Stomach smooth muscle (tissue), 2 donors: ENCODE data around the gene SYNDIG1L.

ENCODE experiments used
- H3K27ac ChIP-seq: one replicate; pipeline ENCODE4 v1.7.0; 2013; ENCODE audit warnings: mild to moderate bottlenecking, low read length, inconsistent platforms
- H3K27me3 ChIP-seq, 2 donors: one replicate each; pipeline ENCODE4 v1.7.0; 2013; ENCODE audit warnings: low read length in 2 of 2; ENCODE audit not compliant: insufficient read depth in 2 of 2, control insufficient read depth in 1 of 2
- H3K36me3 ChIP-seq, 2 donors: one replicate each; pipeline ENCODE4 v1.7.0; 2013; ENCODE audit warnings: low read length in 2 of 2; ENCODE audit not compliant: control insufficient read depth in 2 of 2, insufficient read depth in 2 of 2
- H3K4me1 ChIP-seq: one replicate; pipeline ENCODE4 v1.7.0; 2013; ENCODE audit warnings: low read length; ENCODE audit not compliant: control insufficient read depth, insufficient read depth
- H3K4me3 ChIP-seq, 2 donors: one replicate each; pipeline ENCODE4 v1.7.0; 2013; ENCODE audit warnings: low read length in 2 of 2
- H3K9ac ChIP-seq, 2 donors: one replicate each; pipeline ENCODE4 v1.7.0; 2013; ENCODE audit warnings: low read length in 2 of 2, mild to moderate bottlenecking in 1 of 2
- H3K9me3 ChIP-seq, 2 donors: one replicate each; pipeline ENCODE4 v1.7.0; 2013; ENCODE audit warnings: low read length in 2 of 2; ENCODE audit not compliant: control insufficient read depth in 2 of 2
- donor health status: healthy.
- donor health status: Pancreatic carcinoma.

SYNDIG1L gene

GRCh38 chr14:74429991-74430390 lies 4.0 kb upstream of the SYNDIG1L start:
- no peaks in the 10 kb centered on the region for H3K9me3 ChIP-seq

GRCh38 chr14:74429221-74429691 lies 3.2 kb upstream of the SYNDIG1L start:
- Histone ChIP-seq H3K9me3 (no peaks in the 10 kb centered on the region), H3K4me1 (peaks cover 2% of the 10 kb centered on the region), H3K9ac (no peak overlapping the region), H3K4me3 (no peak overlapping the region), H3K36me3 (no peaks in the 10 kb centered on the region), H3K27ac (no peak overlapping the region), H3K27me3 (peaks cover 10 to 19% of the 10 kb centered on the region in 2 donors)

More at GRCh38 chr14:74429991-74430390, 4.0 kb upstream of the SYNDIG1L start:
- no peaks in the 10 kb centered on the region for H3K36me3 ChIP-seq
- no peak overlapping the region for H3K27ac ChIP-seq
- H3K4me3 ChIP-seq = no peak overlapping the region
- peaks cover 7 to 13% of the 10 kb centered on the region in 2 donors for H3K27me3 ChIP-seq
- peaks cover 2% of the 10 kb centered on the region for H3K4me1 ChIP-seq
- H3K9ac ChIP-seq = no peak overlapping the region

DNA sequence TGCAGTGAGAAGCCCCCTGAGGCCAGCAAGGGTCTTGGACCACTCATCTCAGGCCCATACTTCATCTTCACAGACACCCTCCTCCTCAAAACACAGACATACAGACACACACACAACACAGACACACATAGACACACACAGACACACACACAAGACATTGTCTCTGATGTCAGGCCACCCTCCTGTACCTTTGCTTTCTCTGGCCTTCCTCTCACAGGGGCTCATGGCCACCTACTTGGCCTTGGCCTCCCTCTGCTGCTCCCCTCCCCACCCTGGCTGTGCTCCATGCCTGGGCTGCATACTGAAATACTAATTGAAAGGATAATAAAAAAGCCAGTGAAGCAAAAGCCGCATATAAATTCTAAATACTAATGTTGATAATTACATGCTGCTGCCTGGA lies 1.6 kb upstream of the SYNDIG1L start:
- Histone ChIP-seq H3K9me3 (no peaks in the 10 kb centered on the region), H3K4me3 (no peak overlapping the region), H3K27me3 (peaks cover 12 to 19% of the 10 kb centered on the region in 2 donors), H3K27ac (no peak overlapping the region), H3K4me1 (peaks cover 2% of the 10 kb centered on the region), H3K9ac (no peak overlapping the region), H3K36me3 (no peaks in the 10 kb centered on the region)

DNA sequence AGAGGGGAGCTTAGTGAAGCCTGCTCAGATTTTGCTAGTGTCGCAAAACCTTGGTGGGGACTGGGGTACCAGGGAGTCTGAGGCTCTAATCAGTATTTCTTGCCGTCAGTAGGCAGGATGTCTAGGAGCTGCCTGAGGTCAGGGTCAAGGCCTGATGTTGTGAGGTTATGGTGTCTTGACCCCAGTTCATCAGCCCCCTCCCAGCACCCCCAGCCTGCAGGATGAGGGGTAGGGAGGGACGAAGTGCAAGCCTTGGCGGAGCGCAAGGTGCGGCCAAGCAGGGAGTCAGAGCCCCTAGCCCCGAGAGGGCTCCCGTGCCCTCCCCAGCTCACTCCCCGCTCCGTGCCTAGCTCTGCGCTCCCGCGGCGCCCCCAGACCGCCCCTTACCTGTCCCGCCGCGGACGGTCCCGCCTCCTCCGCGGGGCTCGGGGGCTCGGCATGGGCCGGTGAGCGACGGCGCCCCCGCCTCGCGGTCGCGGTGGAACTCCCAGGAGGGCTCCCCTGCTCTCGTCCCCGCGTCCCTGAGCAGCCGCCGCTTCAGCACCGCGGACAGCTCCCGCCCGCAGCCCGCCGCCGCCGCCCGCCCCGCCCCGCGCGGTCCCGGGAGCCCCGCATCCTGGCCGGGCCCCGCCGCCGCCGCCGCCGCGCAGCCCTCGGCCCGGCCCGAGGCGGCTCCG lies 347 bp downstream of the SYNDIG1L start:
- Histone ChIP-seq H3K27ac (no peak overlapping the region), H3K27me3 (peaks cover 16 to 19% of the 10 kb centered on the region in 2 donors), H3K4me3 (no peak overlapping the region), H3K9ac (no peak overlapping the region), H3K36me3 (no peaks in the 10 kb centered on the region), H3K4me1 (peaks cover 2% of the 10 kb centered on the region), H3K9me3 (no peaks in the 10 kb centered on the region)

DNA sequence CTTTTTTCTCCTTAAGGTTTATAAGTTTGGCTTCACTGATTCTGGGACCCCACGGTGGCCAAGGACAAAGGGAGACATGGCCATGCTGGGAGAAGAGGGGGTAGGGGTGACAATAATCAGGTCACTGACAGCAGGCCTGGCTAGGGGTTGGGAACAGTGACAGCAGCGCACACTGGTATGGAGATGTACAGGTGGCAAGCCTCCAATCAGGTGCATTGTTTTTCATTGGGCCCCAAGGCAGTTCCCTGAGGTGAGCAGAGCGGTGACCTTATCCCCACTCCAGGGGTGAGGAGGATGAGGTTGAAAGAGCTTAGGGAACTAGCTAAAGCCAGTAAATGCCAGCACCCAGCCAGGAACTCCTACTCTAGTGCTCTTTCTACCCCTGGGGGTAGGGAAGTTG lies 1.4 kb downstream of the SYNDIG1L start:
- Histone ChIP-seq H3K27me3 (peaks cover 16 to 19% of the 10 kb centered on the region in 2 donors), H3K27ac (no peak overlapping the region), H3K9ac (no peak overlapping the region), H3K9me3 (no peaks in the 10 kb centered on the region), H3K4me3 (no peak overlapping the region), H3K36me3 (no peaks in the 10 kb centered on the region), H3K4me1 (peaks cover 2% of the 10 kb centered on the region)

DNA sequence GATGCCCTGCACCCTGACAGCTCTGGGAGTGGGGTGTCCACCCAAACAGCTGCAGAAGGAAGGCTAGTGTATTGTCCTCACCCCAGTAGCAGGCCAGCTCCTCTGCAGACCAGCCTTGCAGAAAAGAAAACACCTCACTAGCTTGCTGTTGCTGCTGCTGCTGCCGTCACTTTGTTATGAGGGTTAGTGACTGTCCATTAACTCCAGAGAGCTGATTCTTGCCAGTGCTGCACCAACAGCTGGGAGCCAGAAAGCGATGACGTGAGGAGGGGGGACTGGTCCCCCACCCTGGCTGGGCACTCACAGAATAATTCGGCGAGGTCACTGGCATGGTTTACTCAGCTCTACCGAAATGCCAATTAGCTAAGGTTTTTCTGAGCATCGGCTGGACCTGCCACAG lies 2.8 kb downstream of the SYNDIG1L start:
- Histone ChIP-seq H3K9me3 (no peaks in the 10 kb centered on the region), H3K4me1 (peaks cover 2% of the 10 kb centered on the region), H3K27me3 (peaks cover 18 to 19% of the 10 kb centered on the region in 2 donors), H3K4me3 (no peak overlapping the region), H3K9ac (no peak overlapping the region), H3K27ac (no peak overlapping the region), H3K36me3 (no peaks in the 10 kb centered on the region)

DNA sequence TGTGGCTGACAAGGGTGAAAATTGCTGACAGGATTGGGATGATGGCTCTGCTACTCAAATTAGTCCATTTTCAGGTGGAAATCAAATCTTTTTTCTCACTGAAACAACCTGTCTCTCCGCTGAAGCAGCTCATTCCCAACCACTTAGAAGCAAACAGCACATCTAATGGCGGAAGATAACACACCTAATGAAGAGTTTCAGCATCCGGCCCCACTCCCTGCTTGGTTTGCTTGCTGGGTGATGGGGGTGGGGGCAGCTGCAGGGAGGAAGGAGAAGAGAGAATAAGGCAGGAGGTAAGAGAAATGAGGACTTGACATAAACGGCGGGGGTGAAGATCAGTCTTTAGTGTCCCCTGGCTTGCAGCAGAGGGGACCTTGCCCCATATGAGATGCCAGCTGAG lies 4.0 kb downstream of the SYNDIG1L start:
- Histone ChIP-seq H3K36me3 (no peaks in the 10 kb centered on the region), H3K9ac (no peak overlapping the region), H3K27me3 (peaks cover 19 to 25% of the 10 kb centered on the region in 2 donors), H3K4me1 (peaks cover 2% of the 10 kb centered on the region), H3K9me3 (no peaks in the 10 kb centered on the region), H3K27ac (no peak overlapping the region), H3K4me3 (no peak overlapping the region)

GRCh38 chr14:74419086-74419485 lies 6.9 kb downstream of the SYNDIG1L start:
- Histone ChIP-seq H3K9ac (no peak overlapping the region), H3K4me1 (no peaks in the 10 kb centered on the region), H3K27me3 (peaks cover 11 to 15% of the 10 kb centered on the region in 2 donors), H3K36me3 (no peaks in the 10 kb centered on the region), H3K4me3 (no peak overlapping the region), H3K9me3 (peaks cover 0 to 2% of the 10 kb centered on the region in 2 donors), H3K27ac (no peak overlapping the region)

GRCh38 chr14:74418031-74418430 lies 8.0 kb downstream of the SYNDIG1L start:
- H3K36me3 ChIP-seq = no peaks in the 10 kb centered on the region
- no peak overlapping the region for H3K27ac ChIP-seq
- peaks cover 0 to 2% of the 10 kb centered on the region in 2 donors for H3K9me3 ChIP-seq
- H3K4me1 ChIP-seq = no peaks in the 10 kb centered on the region
- no peak overlapping the region for H3K9ac ChIP-seq
- H3K27me3 ChIP-seq = peaks cover 11 to 13% of the 10 kb centered on the region in 2 donors
- no peak overlapping the region for H3K4me3 ChIP-seq

GRCh38 chr14:74417611-74418010 lies 8.4 kb downstream of the SYNDIG1L start:
- Histone ChIP-seq H3K4me3 (no peak overlapping the region), H3K4me1 (no peaks in the 10 kb centered on the region), H3K36me3 (no peaks in the 10 kb centered on the region), H3K27me3 (peaks cover 11 to 12% of the 10 kb centered on the region in 2 donors), H3K27ac (no peak overlapping the region), H3K9me3 (peaks cover 0 to 2% of the 10 kb centered on the region in 2 donors), H3K9ac (no peak overlapping the region)

- no peak overlapping the region for H3K4me3 ChIP-seq
- peaks cover 0 to 2% of the 10 kb centered on the region in 2 donors for H3K9me3 ChIP-seq
- H3K9ac ChIP-seq = no peak overlapping the region
- no peaks in the 10 kb centered on the region for H3K36me3 ChIP-seq
- no peak overlapping the region for H3K27ac ChIP-seq
- H3K4me1 ChIP-seq = no peaks in the 10 kb centered on the region
- H3K27me3 ChIP-seq = peaks cover 11 to 12% of the 10 kb centered on the region in 2 donors
These were observed 8.8 kb downstream of the SYNDIG1L start for GRCh38 chr14:74417201-74417600.
